Measurements from ENCODE around the gene RELCH.

GRCh38 chr18:62279561-62279960 is 92.5 kb downstream of the RELCH start:
- TF ChIP-seq HOXA7 (CRISPR knock-in tag; IDR thresholded peaks at IDR 0.05), result no peak
- no peak for TF ChIP-seq BHLHE40 (IDR thresholded peaks at IDR 0.05; ENCODE audit: low read length)
- TF ChIP-seq POLR2AphosphoS5 (IDR thresholded peaks at IDR 0.05; ENCODE audit: low read depth, low read length), result no peak
- TF ChIP-seq SRF (IDR thresholded peaks at IDR 0.05; ENCODE audit: low read depth, low read length), result no peak
- no peak for TF ChIP-seq HBP1 (CRISPR knock-in tag; IDR thresholded peaks at IDR 0.05; ENCODE audit: low read depth)
- no peak for TF ChIP-seq HCFC1 (IDR thresholded peaks at IDR 0.05; ENCODE audit: low read depth, low read length)
- no peak for TF ChIP-seq ZBTB14 (CRISPR knock-in tag; IDR thresholded peaks at IDR 0.05)
- TF ChIP-seq ZNF432 (CRISPR knock-in tag; IDR thresholded peaks at IDR 0.05; ENCODE audit: borderline replicate concordance), result no peak
- no peak for TF ChIP-seq HMGXB4 (CRISPR knock-in tag; IDR thresholded peaks at IDR 0.05; ENCODE audit: borderline replicate concordance in 1 of 2, low read depth in 1 of 2)
- TF ChIP-seq SALL2 (CRISPR knock-in tag; IDR thresholded peaks at IDR 0.05), result no peak
- no peak for TF ChIP-seq JUN (CRISPR knock-in tag; IDR thresholded peaks at IDR 0.05)
- no peak for TF ChIP-seq CTCF (CRISPR knock-in tag; IDR thresholded peaks at IDR 0.05)
- TF ChIP-seq ETV6 (CRISPR knock-in tag; conservative IDR thresholded peaks at IDR 0.05), result no peak
- TF ChIP-seq MAX (IDR thresholded peaks at IDR 0.05), result no peak
